ENCODE results near the gene TSC22D2. TPM values are rescaled to one million over a fixed set of nuclear protein-coding genes. Genes with fewer than 3 reads are reported as not detected.

The TSC22D2 gene
- total and polyA plus RNA-seq, 2 donors (not counting 3 experiments of a cell fraction or from before 2014, with no cell fraction given), result 7.6 to 43.9 TPM

GRCh38 chr3:150508401-150508800 is 100.3 kb downstream of the TSC22D2 start:
- Histone ChIP-seq H3K36me3 (ENCODE audit: control insufficient read depth in 2 of 2, extremely low read depth in 1 of 2, insufficient read depth in 2 of 2, low read length in 2 of 2) (no peaks in the 10 kb centered on the region), H3K4me1 (ENCODE audit: control insufficient read depth, extremely low read depth, insufficient read depth, low read length) (peaks cover 20% of the 10 kb centered on the region), H3K9me1 (replicated peaks; ENCODE audit: control insufficient read depth, extremely low read depth, insufficient read depth, low read length) (no peaks in the 10 kb centered on the region), H2AFZ (ENCODE audit: low read depth, low read length) (no peak overlapping the region), H3K4me2 (ENCODE audit: insufficient read depth, low read length) (no peak overlapping the region), H3K27me3 (ENCODE audit: control insufficient read depth in 2 of 2, insufficient read depth in 2 of 2, low read length in 2 of 2) (no peaks in the 10 kb centered on the region), H3K9ac (replicated peaks; ENCODE audit: extremely low read depth, insufficient read depth, low read length) (no peak overlapping the region), H3K27ac (ENCODE audit: insufficient read depth, low read depth, low read length) (no peak overlapping the region), H4K20me1 (replicated peaks; ENCODE audit: control insufficient read depth, extremely low read depth, insufficient read depth, low read length) (no peaks in the 10 kb centered on the region), H3K79me2 (ENCODE audit: control insufficient read depth, insufficient read depth, low read length) (no peaks in the 10 kb centered on the region), H3K4me3 (replicated peaks in 1 of 3; ENCODE audit: insufficient read depth in 1 of 3, low read depth in 1 of 3, low read length in 3 of 3) (no peak overlapping the region), H3K9me3 (replicated peaks; ENCODE audit: control insufficient read depth, insufficient read depth, low read length) (no peaks in the 10 kb centered on the region)
- POLR2A ChIA-PET, result no interaction called here
- CTCF ChIA-PET, result no interaction called here
- DNase-seq (ENCODE audit: low read depth, low spot score), result no peak
- intact Hi-C loops (cut with micrococcal nuclease), result no loop called here
- no peak for TF ChIP-seq EZH2 (IDR thresholded peaks at IDR 0.05; ENCODE audit: borderline replicate concordance, low read depth, low read length, severe bottlenecking)
- no peak for TF ChIP-seq JUN (IDR thresholded peaks at IDR 0.05; ENCODE audit: borderline replicate concordance, insufficient read depth, insufficient read length, low read depth)
- TF ChIP-seq MYC (IDR thresholded peaks at IDR 0.05; ENCODE audit: low read depth, low read length), result no peak
- TF ChIP-seq, protein P1, sequence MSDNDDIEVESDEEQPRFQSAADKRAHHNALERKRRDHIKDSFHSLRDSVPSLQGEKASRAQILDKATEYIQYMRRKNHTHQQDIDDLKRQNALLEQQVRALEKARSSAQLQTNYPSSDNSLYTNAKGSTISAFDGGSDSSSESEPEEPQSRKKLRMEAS (IDR thresholded peaks at IDR 0.05; ENCODE audit: insufficient read depth, insufficient read length), result no peak
- no peak for TF ChIP-seq FOS (IDR thresholded peaks at IDR 0.05; ENCODE audit: borderline replicate concordance, insufficient read depth, low read length)
- no peak for TF ChIP-seq POLR2A (IDR thresholded peaks at IDR 0.05; ENCODE audit: low read depth, low read length)
- no peak for TF ChIP-seq CTCF (IDR thresholded peaks at IDR 0.05; ENCODE audit: extremely low read depth in 1 of 2, insufficient read depth in 1 of 2, low read depth in 1 of 2, low read length in 2 of 2)
- no peak for TF ChIP-seq POLR2AphosphoS5 (IDR thresholded peaks at IDR 0.05; ENCODE audit: insufficient read depth, low read depth, low read length)
- dilution Hi-C loops (cut with MboI; ENCODE audit: extremely low pct_ligation_motif_present, low sequenced_read_pairs), result no loop called here
- no peak for FAIRE-seq
- BruUV-seq (replicated peaks), result no TSS peak

All from endothelial cell of umbilical vein (primary cell).